NT2/D1 (cell line): ENCODE results near the gene PRKN.

ENCODE experiments used
- YY1 ChIP-seq: IDR thresholded peaks from 2 replicates; pipeline ENCODE4 v1.6.1; 2011; ENCODE audit not compliant: insufficient read length, insufficient read depth
- ZNF274 ChIP-seq: IDR thresholded peaks from 2 replicates; pipeline ENCODE4 v1.6.1; 2011; ENCODE audit warnings: mild to moderate bottlenecking, low read depth, low read length

DNA sequence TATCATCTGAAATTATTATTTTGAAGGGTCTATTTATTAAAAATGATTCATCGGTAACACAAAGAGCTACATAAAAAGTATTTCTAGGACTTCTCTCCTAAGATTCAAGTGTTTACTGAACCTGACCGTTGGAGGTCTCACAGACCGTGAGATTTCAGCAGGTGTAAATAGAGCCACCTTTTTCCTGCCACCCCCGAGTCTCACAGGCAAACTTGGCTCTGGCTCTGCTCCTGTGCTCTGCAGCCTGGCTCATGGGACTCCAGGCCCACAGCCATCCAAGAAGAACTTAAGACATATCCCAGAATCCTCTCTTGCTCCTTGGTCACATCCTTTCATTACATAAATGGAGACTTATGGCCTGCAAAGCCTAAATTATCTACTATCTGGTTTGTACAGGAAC lies 1385.9 kb downstream of the PRKN start:
- TF ChIP-seq ZNF274 = no peak
- TF ChIP-seq YY1 = no peak
